Ishikawa (cell line): ENCODE measurements around the gene EVC2.

Experiments
- EP300 ChIP-seq: IDR thresholded peaks from 2 replicates; pipeline ENCODE4 v1.6.1; 2012; ENCODE audit warnings: borderline replicate concordance
- TAF1 ChIP-seq: IDR thresholded peaks from 2 replicates; pipeline ENCODE4 v1.6.1; 2012; ENCODE audit warnings: low read depth, mild to moderate bottlenecking
- TCF12 ChIP-seq: IDR thresholded peaks from 2 replicates; pipeline ENCODE4 v1.6.1; 2012; ENCODE audit warnings: low read depth
- YY1 ChIP-seq: IDR thresholded peaks from 2 replicates; pipeline ENCODE4 v1.6.1; 2012; ENCODE audit warnings: low read depth

DNA sequence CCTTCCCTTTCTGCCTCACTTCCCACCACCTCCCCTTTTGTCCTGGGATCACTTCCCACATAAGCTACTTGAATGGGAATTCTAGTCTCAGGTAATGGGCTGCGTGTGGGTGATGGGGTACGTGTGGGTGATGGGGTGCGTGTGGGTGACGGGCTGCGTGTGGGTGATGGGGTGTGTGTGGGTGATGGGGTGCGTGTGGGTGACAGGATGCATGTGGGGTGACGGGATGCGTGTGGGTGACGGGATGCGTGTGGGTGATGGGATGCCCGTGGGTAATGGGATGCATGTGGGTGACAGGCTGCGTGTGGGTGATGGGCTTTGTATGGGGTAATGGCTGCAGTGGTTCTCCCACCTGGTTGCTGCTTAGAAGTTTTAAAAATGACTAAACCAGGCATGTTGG lies 43.6 kb downstream of the EVC2 start:
- TF ChIP-seq EP300 (no peak), TAF1 (no peak), TCF12 (no peak), YY1 (no peak)
